ENCODE results near the gene APOLD1.

- peak; percentile 77 to 91 (median 84) for TF ChIP-seq CTCF (IDR thresholded peaks at IDR 0.05)
- no peak for TF ChIP-seq POLR2A (IDR thresholded peaks at IDR 0.05)
Observed at GRCh38 chr12:12788675-12789368, 3.4 kb downstream of the APOLD1 start.
